NCI-H1048 (cell line): ENCODE data around the gene IKZF5.

ENCODE experiments used
- DNase-seq: peaks from one replicate; lab custom pipeline; 2025; lab: John Stamatoyannopoulos, UW

IKZF5 gene

DNA sequence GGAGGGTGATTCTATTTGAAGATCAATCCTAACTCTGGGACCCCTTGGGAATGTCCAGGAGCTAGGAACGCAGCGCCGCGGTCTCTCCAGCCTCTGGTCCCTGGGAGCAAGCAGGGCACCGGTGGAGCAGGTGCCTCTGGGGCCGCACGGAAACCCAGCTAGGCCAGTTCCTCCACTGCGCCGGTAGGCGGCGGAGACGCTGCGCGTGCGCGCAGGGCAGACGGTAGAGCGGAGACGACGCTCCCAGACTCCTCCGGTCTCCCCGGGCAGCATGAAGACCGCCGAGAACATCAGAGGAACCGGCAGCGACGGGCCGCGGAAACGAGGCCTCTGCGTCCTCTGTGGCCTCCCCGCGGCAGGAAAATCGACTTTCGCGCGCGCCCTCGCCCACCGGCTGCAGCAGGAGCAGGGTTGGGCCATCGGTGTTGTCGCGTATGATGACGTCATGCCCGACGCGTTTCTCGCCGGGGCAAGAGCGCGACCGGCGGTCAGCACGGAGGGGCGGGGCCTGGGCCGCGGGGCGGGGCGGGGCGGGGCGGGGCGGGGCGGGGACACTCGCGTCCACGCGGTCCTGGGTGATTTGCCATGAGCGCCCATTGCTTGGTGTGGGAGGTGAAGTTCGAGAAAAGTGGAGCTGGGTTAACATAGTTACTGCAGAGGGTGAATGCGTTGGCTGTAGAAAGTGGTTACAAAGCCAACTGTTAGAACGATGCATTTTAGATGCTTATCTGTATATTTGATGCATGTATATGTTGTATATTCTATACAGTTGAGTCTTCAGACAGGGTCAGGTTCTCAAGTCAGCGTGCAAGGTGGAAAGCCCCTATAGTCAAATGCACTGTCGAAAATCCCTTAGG is 28.2 kb downstream of the IKZF5 start, which contains the start of gene PSTK:
TSS of gene PSTK (plus strand) at position 193 of the 857 bp plus-strand sequence. CDS start at position 272, 79 bp downstream.
- DNase-seq = peak; percentile 83

DNA sequence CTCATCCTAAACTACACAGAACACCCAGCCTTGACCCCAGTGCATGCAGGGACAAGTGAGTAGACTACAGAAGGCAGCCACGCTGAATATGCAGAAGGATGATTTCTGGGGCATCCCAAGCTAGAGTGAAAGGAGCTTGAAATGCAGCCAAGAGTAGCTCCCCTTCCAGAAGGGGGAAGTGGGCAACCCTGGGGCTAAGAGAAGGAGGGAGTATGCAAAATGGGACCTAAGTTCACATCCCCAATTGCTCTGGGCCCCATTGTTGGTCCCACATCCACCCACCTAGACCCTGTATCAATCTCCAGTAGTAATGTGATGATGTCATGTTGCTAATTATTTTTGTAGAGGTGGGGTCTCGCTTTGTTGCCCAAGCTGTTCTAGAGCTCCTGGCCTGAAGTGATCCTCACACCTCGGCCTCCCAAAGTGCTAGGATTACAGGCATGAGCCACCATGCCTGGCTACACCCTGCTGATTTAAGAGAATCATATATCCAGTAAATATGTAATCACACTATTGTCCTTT is 34.0 kb downstream of the IKZF5 start:
- no peak for DNase-seq

DNA sequence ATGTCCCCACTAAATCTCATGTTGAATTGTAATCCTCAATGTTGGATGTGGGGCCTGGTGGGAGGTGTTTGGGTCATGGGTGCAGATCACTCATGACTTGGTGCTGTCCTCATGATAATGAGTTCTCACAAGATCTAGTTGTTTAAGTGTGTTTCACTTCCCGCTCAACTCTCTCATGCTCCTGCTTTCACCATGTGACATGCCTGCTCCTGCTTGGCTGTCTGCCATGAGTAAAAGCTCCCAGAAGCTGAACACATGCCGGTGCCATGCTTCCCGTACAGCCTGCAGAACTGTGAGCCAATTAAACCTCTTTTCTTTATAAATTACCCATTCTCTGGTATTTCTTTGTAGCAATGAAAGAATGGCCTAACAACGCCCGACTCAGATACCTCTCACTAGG is 34.6 kb downstream of the IKZF5 start:
- DNase-seq = no peak

DNA sequence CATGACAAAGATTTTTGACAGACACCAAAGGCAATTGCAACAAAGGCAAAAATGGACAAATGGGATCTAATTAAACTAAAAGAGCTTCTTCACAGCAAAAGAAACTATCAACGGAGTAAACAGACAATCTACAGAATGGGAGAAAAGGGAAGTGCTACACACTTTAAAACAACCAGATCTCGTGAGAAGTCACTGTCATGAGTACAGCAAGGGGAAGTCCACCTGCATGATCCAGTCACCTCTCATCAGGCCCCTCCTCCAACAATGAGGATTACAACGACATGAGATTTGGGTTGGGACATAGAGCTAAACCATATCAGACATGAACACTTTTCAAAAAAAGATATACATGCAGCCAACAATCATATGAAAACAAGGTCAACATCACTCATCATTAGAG is 39.9 kb downstream of the IKZF5 start:
- no peak for DNase-seq

DNA sequence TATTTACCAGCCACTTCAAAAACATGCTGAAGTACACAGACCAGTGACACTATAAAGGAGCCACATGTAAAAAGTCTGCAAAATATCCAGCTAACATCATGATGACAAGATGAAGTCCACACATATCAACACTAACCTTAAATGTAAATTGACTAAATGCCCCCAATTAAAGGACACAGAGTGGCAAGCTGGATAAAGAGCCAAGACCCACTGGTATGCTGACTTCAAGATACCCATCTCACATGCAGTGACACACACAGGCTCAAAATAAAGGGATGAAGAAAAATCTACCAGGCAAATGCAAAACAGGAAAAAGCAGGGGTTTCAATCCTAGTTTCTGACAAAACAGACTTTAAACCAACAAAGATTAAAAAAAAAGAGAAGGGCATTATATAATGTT is 41.7 kb downstream of the IKZF5 start:
- no peak for DNase-seq

DNA sequence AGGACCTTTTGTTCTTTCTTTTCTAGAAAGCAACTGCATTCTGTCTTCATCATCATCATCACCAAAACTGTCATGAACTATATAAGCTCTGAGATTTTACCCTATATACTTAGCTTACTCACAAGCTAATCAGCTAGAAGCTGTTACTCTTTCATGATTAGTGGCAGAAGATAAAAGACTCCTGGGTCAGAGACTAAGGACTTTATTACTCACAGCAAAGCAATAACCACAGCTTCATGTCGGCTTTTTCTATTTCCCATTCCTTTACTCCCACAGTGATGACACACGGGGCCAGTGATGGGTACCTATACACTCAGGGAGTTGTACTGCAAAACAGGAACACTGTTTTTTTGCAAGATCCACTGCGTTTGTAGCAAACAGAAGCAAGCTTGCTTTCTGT is 46.2 kb downstream of the IKZF5 start:
- DNase-seq = no peak

DNA sequence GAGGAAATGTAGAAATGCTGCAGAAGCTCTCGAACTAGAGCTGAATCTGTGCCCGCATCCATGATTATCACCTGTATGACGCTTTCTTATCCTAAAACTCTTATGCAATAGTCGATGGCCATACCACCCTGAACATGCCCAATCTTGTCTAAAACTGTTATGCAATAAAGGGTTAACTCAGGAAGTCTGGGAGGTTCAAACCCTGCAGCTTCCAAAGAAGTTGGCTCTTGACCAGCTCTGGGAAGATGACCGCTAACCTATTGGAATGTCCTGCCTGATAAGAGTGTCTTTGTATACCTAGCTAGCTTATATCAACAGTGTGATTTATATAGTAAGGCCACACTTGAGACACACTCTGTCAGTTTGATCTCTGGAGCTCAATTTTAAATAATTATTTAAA is 51.1 kb downstream of the IKZF5 start:
- no peak for DNase-seq

DNA sequence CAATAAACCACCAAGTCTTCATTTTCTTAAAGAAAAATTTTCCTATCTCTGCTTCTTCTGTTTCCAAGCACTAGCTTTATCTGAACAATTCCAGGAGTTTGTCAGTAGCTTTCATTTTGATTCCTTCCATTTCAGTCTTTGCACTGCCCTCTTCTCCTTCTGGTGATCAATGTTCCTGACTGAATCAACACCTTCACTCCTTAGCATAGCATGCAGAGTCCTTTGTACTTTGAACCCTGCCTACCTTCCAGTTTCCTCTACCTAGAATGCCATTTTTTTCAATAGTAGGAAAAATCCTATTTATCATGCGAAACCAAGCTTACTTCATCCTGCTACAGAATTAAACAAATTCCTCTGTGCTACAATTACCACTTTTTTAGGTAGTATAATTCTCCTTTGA is 52.7 kb downstream of the IKZF5 start:
- DNase-seq = no peak

DNA sequence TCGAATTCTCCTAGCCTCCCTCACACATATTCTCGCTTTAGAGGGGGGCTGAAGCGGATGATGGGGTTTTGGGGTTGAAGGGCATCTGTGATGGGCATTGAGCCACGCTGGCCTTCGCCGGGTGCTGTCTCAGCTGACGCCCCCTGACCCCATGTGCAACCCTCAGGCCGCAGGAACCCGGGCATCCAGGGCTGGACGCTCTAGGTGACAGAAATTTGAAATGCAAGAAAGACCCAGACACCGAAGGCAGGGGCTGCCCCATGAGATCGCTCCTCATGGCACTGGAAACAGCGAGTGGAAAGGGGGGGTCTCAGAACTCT is 53.9 kb downstream of the IKZF5 start:
- no peak for DNase-seq

DNA sequence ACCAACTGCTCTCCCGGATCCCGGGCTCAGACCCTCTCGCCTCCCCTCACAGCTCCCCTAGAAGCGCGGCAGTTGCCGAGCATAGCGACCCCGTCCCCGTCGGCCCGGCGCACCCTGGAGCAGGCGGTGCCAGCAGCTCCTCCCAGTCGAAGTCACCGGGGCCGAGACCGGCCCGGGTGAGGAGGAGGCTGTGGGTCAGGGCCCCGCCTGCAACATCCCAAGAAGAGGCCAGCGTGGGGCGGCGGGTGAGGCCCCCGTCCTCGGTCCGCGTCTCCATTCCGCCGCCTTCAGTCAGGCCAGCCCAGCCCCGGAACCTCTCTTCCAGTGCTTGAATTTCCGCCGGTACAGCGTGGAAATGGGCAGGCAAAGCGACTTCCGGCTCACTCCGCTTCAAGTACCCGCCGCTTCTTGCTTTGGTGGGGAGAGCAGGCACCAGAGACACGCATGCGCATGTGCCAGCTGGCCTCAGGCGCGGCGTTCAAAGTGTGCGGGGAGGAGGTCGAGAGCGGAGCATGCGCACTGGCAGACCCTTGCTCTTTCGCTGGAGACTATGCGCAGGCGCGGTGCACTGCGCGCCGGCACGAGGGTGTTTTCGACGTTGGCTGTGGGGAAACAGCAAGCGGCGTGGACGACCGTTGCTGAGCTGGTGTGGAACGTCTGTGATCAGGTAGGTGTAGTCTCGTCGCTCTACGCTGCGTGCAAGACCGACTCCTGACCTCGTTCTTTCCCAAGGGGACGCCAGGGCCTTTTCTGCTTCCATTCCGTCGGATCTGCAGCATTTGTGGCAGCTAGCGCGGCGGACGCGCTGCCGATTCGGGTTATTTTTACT is 54.5 kb downstream of the IKZF5 start, which contains the start of gene C10orf88:
TSS of gene C10orf88 (minus strand) at position 326 of the 829 bp plus-strand sequence. CDS start at position 277, 49 bp downstream.
- peak; percentile 99 for DNase-seq

DNA sequence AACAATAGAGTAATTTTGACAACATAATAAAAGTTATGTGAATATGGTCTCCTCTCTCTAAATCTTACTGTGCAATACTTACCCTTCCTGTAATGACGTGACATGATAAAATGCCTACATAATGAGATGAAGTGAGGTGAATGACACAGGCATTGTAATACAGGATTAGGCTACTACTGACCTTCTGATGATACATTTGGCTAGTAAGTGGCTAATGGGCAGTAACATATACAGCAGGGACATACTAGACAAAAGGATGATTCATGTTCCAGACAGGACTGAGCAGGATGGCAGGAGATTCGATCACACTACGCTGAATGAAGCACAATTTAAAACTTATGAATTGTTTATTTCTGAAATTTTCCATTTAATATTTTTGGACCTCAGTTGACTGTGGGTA is 59.3 kb downstream of the IKZF5 start:
- no peak for DNase-seq
